Measurements from ENCODE around the gene ZNF423.

ZNF423 gene

GRCh38 chr16:49675413-49675812, 180.5 kb downstream of the ZNF423 start:
- no peak overlapping the region for H3K27ac ChIP-seq (ENCODE audit: low read depth in 2 of 2, low read length in 2 of 2)
- H3K4me3 ChIP-seq (ENCODE audit: low read length in 2 of 2): no peak overlapping the region
- H3K9ac ChIP-seq (ENCODE audit: low read depth in 1 of 2, low read length in 2 of 2): no peak overlapping the region
- H3K27me3 ChIP-seq (ENCODE audit: control insufficient read depth in 2 of 2, insufficient read depth in 2 of 2, low read length in 2 of 2): no peaks in the 10 kb centered on the region
- no peaks in the 10 kb centered on the region for H3K9me3 ChIP-seq (ENCODE audit: control insufficient read depth in 2 of 2, low read length in 2 of 2)
- H3K36me3 ChIP-seq (ENCODE audit: control insufficient read depth in 2 of 2, insufficient read depth in 2 of 2, low read length in 2 of 2): no peaks in the 10 kb centered on the region
- no peaks in the 10 kb centered on the region for H3K4me1 ChIP-seq (ENCODE audit: control insufficient read depth in 2 of 2, insufficient read depth in 2 of 2, low read length in 2 of 2)

DNA sequence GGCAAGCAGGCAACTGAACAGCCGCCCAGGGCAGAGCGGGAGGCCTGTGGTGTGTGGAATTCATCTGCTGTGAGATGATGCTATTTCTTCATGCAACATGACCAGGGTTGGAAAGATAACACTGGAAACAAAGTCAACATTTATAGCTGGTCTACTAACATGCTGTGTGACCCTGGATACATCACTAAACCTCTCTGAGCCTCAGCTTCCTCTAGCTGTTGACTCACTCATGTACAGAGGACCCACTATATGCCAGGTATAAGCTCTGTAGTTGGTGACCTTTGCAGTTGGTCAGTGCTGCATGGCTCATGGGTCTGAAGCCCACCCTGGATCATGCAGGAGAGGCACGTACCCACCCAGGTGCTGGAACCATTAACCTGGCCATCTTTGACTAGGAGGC, 180.9 kb downstream of the ZNF423 start:
- Histone ChIP-seq H3K36me3 (ENCODE audit: control insufficient read depth in 2 of 2, insufficient read depth in 2 of 2, low read length in 2 of 2) (no peaks in the 10 kb centered on the region), H3K27me3 (ENCODE audit: control insufficient read depth in 2 of 2, insufficient read depth in 2 of 2, low read length in 2 of 2) (no peaks in the 10 kb centered on the region), H3K4me1 (ENCODE audit: control insufficient read depth in 2 of 2, insufficient read depth in 2 of 2, low read length in 2 of 2) (no peaks in the 10 kb centered on the region), H3K9me3 (ENCODE audit: control insufficient read depth in 2 of 2, low read length in 2 of 2) (no peaks in the 10 kb centered on the region), H3K27ac (ENCODE audit: low read depth in 2 of 2, low read length in 2 of 2) (no peak overlapping the region), H3K9ac (ENCODE audit: low read depth in 1 of 2, low read length in 2 of 2) (no peak overlapping the region), H3K4me3 (ENCODE audit: low read length in 2 of 2) (no peak overlapping the region)

- no peak overlapping the region for H3K4me3 ChIP-seq (ENCODE audit: low read length in 2 of 2)
- no peaks in the 10 kb centered on the region for H3K4me1 ChIP-seq (ENCODE audit: control insufficient read depth in 2 of 2, insufficient read depth in 2 of 2, low read length in 2 of 2)
- no peaks in the 10 kb centered on the region for H3K9me3 ChIP-seq (ENCODE audit: control insufficient read depth in 2 of 2, low read length in 2 of 2)
- no peaks in the 10 kb centered on the region for H3K27me3 ChIP-seq (ENCODE audit: control insufficient read depth in 2 of 2, insufficient read depth in 2 of 2, low read length in 2 of 2)
- no peak overlapping the region for H3K9ac ChIP-seq (ENCODE audit: low read depth in 1 of 2, low read length in 2 of 2)
- H3K27ac ChIP-seq (ENCODE audit: low read depth in 2 of 2, low read length in 2 of 2): no peak overlapping the region
- H3K36me3 ChIP-seq (ENCODE audit: control insufficient read depth in 2 of 2, insufficient read depth in 2 of 2, low read length in 2 of 2): no peaks in the 10 kb centered on the region
Observed at GRCh38 chr16:49674351-49674851, 181.5 kb downstream of the ZNF423 start.

GRCh38 chr16:49673442-49673841, 182.5 kb downstream of the ZNF423 start:
- no peaks in the 10 kb centered on the region for H3K4me1 ChIP-seq (ENCODE audit: control insufficient read depth in 2 of 2, insufficient read depth in 2 of 2, low read length in 2 of 2)
- H3K9ac ChIP-seq (ENCODE audit: low read depth in 1 of 2, low read length in 2 of 2): no peak overlapping the region
- no peaks in the 10 kb centered on the region for H3K36me3 ChIP-seq (ENCODE audit: control insufficient read depth in 2 of 2, insufficient read depth in 2 of 2, low read length in 2 of 2)
- H3K27ac ChIP-seq (ENCODE audit: low read depth in 2 of 2, low read length in 2 of 2): no peak overlapping the region
- no peak overlapping the region for H3K4me3 ChIP-seq (ENCODE audit: low read length in 2 of 2)
- no peaks in the 10 kb centered on the region for H3K9me3 ChIP-seq (ENCODE audit: control insufficient read depth in 2 of 2, low read length in 2 of 2)
- H3K27me3 ChIP-seq (ENCODE audit: control insufficient read depth in 2 of 2, insufficient read depth in 2 of 2, low read length in 2 of 2): no peaks in the 10 kb centered on the region

DNA sequence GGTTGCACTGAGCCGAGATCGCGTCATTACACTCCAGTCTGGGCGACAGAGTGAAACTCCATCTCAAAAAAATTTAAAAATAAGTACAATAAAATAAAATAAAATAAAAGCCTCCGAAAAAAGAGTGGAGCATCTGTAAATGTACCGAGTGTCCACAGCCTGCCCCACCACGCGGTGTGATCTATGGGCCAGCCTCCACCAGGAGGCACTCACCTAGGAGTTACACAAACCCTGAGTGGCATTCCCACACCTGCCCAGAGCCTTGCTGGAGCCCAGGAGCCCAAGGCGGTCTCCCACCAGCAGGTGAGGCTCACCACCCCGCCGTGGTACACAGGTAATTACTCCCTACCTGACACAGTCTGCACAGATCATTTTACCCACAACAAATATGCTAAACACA, 183.2 kb downstream of the ZNF423 start:
- Histone ChIP-seq H3K36me3 (ENCODE audit: control insufficient read depth in 2 of 2, insufficient read depth in 2 of 2, low read length in 2 of 2) (no peaks in the 10 kb centered on the region), H3K27ac (ENCODE audit: low read depth in 2 of 2, low read length in 2 of 2) (no peak overlapping the region), H3K4me1 (ENCODE audit: control insufficient read depth in 2 of 2, insufficient read depth in 2 of 2, low read length in 2 of 2) (no peaks in the 10 kb centered on the region), H3K27me3 (ENCODE audit: control insufficient read depth in 2 of 2, insufficient read depth in 2 of 2, low read length in 2 of 2) (no peaks in the 10 kb centered on the region), H3K9me3 (ENCODE audit: control insufficient read depth in 2 of 2, low read length in 2 of 2) (no peaks in the 10 kb centered on the region), H3K9ac (ENCODE audit: low read depth in 1 of 2, low read length in 2 of 2) (no peak overlapping the region), H3K4me3 (ENCODE audit: low read length in 2 of 2) (no peak overlapping the region)

GRCh38 chr16:49671333-49671732, 184.6 kb downstream of the ZNF423 start:
- Histone ChIP-seq H3K36me3 (ENCODE audit: control insufficient read depth in 2 of 2, insufficient read depth in 2 of 2, low read length in 2 of 2) (no peaks in the 10 kb centered on the region), H3K27me3 (ENCODE audit: control insufficient read depth in 2 of 2, insufficient read depth in 2 of 2, low read length in 2 of 2) (no peaks in the 10 kb centered on the region), H3K4me3 (ENCODE audit: low read length in 2 of 2) (no peak overlapping the region), H3K4me1 (ENCODE audit: control insufficient read depth in 2 of 2, insufficient read depth in 2 of 2, low read length in 2 of 2) (no peaks in the 10 kb centered on the region), H3K9me3 (ENCODE audit: control insufficient read depth in 2 of 2, low read length in 2 of 2) (no peaks in the 10 kb centered on the region), H3K27ac (ENCODE audit: low read depth in 2 of 2, low read length in 2 of 2) (no peak overlapping the region), H3K9ac (ENCODE audit: low read depth in 1 of 2, low read length in 2 of 2) (no peak overlapping the region)

- no peak overlapping the region for H3K27ac ChIP-seq (ENCODE audit: low read depth in 2 of 2, low read length in 2 of 2)
- H3K4me3 ChIP-seq (ENCODE audit: low read length in 2 of 2): no peak overlapping the region
- H3K9me3 ChIP-seq (ENCODE audit: control insufficient read depth in 2 of 2, low read length in 2 of 2): no peaks in the 10 kb centered on the region
- no peaks in the 10 kb centered on the region for H3K36me3 ChIP-seq (ENCODE audit: control insufficient read depth in 2 of 2, insufficient read depth in 2 of 2, low read length in 2 of 2)
- H3K4me1 ChIP-seq (ENCODE audit: control insufficient read depth in 2 of 2, insufficient read depth in 2 of 2, low read length in 2 of 2): no peaks in the 10 kb centered on the region
- no peaks in the 10 kb centered on the region for H3K27me3 ChIP-seq (ENCODE audit: control insufficient read depth in 2 of 2, insufficient read depth in 2 of 2, low read length in 2 of 2)
- H3K9ac ChIP-seq (ENCODE audit: low read depth in 1 of 2, low read length in 2 of 2): no peak overlapping the region
Observed at GRCh38 chr16:49670627-49671026, 185.3 kb downstream of the ZNF423 start.

DNA sequence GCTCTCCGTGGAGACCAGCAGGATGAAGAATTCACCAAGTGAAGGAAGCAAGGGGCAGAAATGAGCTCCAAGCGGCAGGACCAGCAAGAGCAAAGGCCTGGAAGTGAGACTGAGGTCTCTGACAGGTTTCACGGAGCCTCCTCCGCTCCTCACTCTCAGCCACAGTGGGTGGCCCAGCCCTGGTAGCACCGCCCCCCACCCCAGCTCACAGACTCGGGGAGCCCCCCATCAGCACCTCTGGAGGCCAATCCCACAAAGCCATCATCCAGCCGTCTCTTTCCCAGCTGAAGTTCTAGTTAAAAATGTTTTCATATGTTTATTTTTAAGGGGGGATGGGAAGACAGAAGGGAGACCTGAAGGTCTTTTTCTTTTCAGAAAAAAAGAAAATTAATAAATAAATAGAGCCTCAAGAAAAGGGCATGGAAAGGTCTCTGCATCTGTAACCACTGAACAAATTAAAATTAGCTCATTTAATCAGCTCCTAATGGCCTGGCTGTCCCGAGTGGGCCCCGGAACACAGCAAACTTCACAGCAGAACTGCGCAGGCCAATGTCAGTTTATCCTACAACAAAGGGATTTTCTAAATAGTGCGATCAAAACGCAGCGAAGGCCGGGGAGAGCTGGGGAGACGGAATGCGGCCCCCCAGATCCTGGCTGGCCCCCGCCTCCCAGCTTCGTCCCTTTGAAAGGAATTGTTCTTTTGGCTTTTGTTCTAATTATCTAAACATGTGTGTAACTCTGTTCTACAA, 190.3 kb downstream of the ZNF423 start:
- no peak overlapping the region for H3K4me3 ChIP-seq (ENCODE audit: low read length in 2 of 2)
- no peak overlapping the region for H3K27ac ChIP-seq (ENCODE audit: low read depth in 2 of 2, low read length in 2 of 2)
- H3K27me3 ChIP-seq (ENCODE audit: control insufficient read depth in 2 of 2, insufficient read depth in 2 of 2, low read length in 2 of 2): no peaks in the 10 kb centered on the region
- H3K4me1 ChIP-seq (ENCODE audit: control insufficient read depth in 2 of 2, insufficient read depth in 2 of 2, low read length in 2 of 2): peaks cover 5 to 14% of the 10 kb centered on the region in 2 donors
- no peak overlapping the region for H3K9ac ChIP-seq (ENCODE audit: low read depth in 1 of 2, low read length in 2 of 2)
- no peaks in the 10 kb centered on the region for H3K36me3 ChIP-seq (ENCODE audit: control insufficient read depth in 2 of 2, insufficient read depth in 2 of 2, low read length in 2 of 2)
- no peaks in the 10 kb centered on the region for H3K9me3 ChIP-seq (ENCODE audit: control insufficient read depth in 2 of 2, low read length in 2 of 2)

DNA sequence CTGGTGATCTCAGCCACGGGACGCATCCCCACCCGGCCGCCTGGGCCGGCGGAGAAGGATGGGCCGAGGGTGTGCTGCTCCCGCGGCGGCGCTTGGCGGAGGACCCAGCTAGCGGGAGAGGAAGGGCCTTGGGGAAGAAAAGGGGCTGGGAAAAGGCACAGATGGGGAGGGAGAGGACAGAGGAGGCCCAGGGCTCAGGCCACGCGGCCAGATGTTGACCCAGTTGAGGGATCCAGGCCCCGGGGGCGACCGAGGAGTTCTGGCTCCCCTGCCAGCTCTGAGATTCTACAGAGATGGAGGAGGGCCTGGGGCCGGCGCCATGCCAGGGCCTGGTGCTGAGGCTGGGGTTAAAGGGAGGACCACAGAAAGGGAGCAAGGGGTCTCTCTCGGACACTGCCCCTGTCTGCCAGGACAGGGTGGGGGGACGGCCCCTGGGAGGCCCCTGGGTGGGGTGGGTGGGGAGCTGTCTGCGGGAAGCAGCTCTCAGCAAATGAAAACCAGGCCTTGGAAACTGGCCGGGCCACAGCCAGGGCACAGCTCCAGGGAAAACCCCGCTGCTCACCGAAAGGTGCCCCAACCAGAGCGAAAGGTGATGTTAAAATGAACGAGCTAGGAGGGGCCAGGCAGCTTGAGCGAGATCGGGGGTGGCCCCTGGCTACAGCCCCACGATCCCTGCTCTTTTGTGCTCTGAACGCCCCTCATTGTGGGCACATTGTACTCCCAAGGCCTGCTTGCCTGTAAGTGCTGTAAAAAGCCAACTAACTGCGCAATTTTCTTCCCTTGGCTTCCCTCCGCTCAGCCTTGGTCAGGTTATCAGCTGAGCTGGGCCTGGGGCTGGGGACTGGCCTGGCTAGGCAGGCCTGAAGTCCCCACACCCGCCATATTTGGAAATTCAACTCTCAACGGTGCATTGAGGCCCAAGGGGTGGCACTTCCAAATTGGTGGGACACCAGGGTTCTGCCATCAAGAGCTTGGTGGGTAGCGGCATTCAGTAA, 191.4 kb downstream of the ZNF423 start:
- no peaks in the 10 kb centered on the region for H3K36me3 ChIP-seq (ENCODE audit: control insufficient read depth in 2 of 2, insufficient read depth in 2 of 2, low read length in 2 of 2)
- peak overlapping the region in 1 of 2 donors; percentile 27 for H3K4me3 ChIP-seq (ENCODE audit: low read length in 2 of 2)
- no peaks in the 10 kb centered on the region for H3K9me3 ChIP-seq (ENCODE audit: control insufficient read depth in 2 of 2, low read length in 2 of 2)
- peak overlapping the region in 1 of 2 donors; percentile 27 for H3K9ac ChIP-seq (ENCODE audit: low read depth in 1 of 2, low read length in 2 of 2)
- peak overlapping the region; percentile 23 to 33 for H3K27ac ChIP-seq (ENCODE audit: low read depth in 2 of 2, low read length in 2 of 2)
- no peaks in the 10 kb centered on the region for H3K27me3 ChIP-seq (ENCODE audit: control insufficient read depth in 2 of 2, insufficient read depth in 2 of 2, low read length in 2 of 2)
- peaks cover 5 to 14% of the 10 kb centered on the region in 2 donors for H3K4me1 ChIP-seq (ENCODE audit: control insufficient read depth in 2 of 2, insufficient read depth in 2 of 2, low read length in 2 of 2)
